Inferior parietal cortex (tissue), 1 donor: ENCODE measurements around the gene DYNC2H1.
"Not testable (repeated sequence)": the region's sequence is repeated elsewhere in the genome, so short reads cannot be mapped to it uniquely, and the experiment has no call there.

Source experiments
- DNase-seq: peaks from one replicate; pipeline ENCODE4 v3.0.0-alpha.2; 2016; ENCODE audit errors: extremely low spot score

DYNC2H1 gene

GRCh38 chr11:103370076-103370475, 260.9 kb downstream of the DYNC2H1 start:
- DNase-seq, result no peak

DNA sequence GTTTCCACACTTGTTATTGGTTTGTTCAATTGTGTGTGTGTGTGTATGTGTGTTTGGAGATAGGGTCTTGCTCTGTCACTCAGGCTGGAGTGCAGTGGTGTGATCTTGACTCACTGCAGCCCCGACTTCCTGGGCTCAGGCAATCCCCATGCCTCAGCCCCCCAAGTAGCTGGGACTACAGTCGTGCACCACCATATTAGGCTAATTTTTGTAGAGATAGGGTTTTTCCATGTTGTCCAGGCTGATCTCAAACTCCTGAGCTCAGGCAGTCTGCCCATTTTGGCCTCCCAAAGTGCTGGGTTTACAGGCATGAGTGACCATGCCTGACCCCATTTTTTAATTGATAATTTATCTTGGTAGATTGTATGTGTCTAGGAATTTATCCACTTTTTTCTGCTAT, 263.7 kb downstream of the DYNC2H1 start:
- DNase-seq, result no peak

DNA sequence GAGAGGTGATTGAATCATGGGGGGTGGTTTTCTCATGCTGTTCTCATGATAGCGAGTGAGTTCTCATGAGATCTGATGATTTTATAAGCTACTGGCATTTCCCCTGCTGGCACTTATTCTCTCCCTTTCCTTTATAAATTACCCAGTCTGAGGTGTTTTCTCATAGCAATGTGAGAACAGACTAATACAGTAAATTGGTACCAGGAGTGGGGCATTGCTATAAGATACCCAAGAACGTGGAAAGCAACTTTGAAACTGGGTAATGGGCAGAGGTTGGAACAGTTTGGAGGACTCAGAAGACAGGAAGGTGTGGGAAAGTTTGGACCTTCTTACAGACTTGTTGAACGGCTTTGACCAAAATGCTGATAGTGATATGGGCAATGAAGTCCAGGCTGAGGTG, 265.0 kb downstream of the DYNC2H1 start:
- not testable (repeated sequence) for DNase-seq

GRCh38 chr11:103378931-103379330, 269.7 kb downstream of the DYNC2H1 start:
- DNase-seq, result no peak

GRCh38 chr11:103380031-103380430, 270.8 kb downstream of the DYNC2H1 start:
- DNase-seq, result no peak

- DNase-seq, result no peak
Observed at GRCh38 chr11:103384652-103385051, 275.4 kb downstream of the DYNC2H1 start.

GRCh38 chr11:103395612-103396011, 286.4 kb downstream of the DYNC2H1 start:
- no peak for DNase-seq

DNA sequence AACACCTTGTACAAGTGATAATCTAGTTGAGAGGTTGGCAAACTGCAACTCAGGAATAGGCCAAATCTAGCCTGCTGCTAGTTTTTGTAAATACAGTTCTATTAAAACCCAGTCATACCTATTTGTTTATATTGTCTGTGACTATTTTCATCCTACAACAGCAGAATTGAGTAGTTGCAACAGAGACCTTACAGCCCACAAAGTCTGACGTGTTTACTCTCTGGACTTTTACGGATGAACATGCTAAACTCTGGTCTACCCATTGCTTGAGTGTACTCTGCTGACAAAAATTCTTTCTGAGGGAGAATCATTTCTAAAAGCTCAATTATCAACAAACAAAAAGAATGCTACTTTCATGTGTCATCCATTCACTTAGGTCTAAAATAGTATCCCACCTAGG, 287.0 kb downstream of the DYNC2H1 start:
- DNase-seq, result no peak

DNA sequence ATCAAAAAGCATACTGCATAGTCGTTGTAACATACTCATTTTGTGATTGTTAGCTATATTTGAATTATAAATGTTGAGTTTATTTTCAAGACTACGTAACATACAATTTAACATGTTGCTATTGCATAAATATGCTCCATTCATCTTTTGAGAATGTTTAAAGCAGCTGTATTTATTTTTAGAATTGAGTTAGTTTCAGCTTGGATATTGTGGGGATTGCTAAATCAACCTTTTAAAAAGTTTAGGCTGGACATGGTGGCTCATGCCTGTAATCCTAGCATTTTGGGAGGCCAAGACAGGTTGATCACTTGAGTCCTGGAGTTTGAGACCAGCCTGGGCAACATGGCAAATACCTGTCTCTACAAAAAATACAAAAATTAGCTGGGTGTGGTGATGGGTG, 288.1 kb downstream of the DYNC2H1 start:
- DNase-seq, result no peak

- no peak for DNase-seq
Observed at GRCh38 chr11:103398829-103399228, 289.6 kb downstream of the DYNC2H1 start.

- DNase-seq, result no peak
Observed at GRCh38 chr11:103406357-103406756, 297.1 kb downstream of the DYNC2H1 start.

DNA sequence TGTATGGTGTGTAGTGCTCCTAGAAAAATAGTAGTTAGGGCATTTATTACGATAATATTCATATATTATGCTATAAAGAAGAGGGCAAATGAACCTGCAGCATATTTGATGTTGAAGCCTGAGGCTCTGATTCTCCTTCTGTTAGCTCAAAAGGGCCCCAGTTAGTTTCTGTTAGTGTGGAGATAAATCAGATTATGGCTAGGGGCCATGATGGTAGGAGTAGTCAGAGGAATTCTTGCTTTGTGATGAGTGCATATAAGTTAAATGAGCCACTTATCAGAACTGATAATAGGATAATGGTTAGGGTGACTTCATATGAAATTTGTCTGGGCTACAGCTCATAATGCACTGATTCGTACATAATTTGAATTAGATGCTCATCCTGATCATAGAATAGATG, 298.4 kb downstream of the DYNC2H1 start:
- no peak for DNase-seq

DNA sequence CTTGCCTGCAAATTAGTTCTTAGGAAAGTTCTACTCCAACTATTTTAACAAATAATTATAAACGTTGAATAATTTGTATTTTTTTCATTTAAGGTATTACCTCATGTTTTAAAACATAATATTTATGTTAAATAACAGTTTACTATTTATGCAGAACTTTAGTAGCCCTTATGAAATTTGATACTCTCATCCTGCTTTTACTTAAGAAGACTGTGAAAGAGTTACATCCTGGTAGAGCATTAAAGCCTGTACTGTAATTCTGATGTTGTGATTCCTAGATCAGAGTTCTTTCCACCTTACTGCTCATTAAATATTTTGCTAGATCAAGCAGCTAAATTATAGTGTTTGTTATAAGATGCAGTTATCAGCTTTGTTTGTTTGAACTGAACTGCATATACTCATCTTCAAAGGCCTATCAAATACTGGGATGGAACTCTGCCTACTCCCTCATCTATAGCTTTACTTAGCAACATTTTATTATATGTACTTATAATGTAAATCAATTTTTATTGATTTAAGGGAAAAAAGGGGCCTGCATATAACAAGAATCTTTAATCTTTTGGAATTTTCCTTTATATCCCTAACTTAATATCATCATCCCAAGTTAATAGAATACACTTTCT, 304.2 kb downstream of the DYNC2H1 start:
- no peak for DNase-seq

GRCh38 chr11:103418014-103418413, 308.8 kb downstream of the DYNC2H1 start:
- no peak for DNase-seq

DNA sequence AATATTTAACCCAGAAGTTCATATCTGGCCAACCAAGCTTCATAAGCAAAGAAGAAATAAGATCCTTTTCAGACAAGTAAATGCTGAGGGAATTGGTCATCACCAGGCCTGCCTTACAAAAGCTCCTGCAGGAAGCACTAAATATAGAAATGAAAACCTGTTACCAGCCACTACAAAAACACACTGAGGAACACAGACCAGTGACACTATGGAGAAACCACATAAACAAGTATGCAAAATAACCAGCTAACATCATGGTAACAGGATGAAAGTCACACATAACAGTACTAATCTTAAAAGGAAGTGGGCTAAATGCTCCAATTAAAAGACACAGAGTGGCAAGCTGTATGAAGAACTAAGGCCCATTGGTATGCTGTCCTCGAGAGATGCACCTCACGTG, 311.4 kb downstream of the DYNC2H1 start:
- no peak for DNase-seq

DNA sequence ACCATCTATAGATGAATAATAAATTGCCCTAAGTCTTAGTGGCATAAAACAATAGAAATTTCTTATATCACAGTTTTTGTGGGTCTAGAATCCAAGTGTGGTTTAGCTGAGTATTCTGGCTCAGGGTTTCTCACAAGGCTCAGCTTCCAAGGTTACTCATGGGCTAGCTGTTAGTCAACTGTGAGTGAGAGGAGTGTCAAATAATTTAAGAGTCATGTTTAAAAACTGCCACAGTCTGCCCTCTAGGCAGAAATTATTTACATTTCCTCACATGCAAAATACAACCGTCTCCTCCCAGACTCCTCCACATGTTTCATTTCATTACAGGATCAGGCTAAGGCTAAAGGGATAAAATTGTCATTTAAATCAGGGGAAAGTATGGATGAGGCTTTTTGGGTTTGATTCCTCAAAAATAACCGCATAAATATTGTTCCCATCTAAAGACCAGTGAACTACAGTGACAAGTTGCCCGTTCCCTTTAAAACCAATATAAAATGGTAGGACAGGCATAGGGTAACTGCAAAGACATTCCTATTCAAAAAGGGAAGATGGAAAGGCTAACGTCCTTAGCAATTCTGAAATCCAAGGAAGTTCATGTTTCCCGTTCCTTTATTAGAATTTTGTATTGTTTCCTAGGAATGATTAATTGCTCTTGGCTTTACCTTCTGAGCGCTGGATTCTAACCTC, 324.3 kb downstream of the DYNC2H1 start:
- no peak for DNase-seq

- no peak for DNase-seq
Observed at GRCh38 chr11:103434073-103434411, 324.8 kb downstream of the DYNC2H1 start.

DNA sequence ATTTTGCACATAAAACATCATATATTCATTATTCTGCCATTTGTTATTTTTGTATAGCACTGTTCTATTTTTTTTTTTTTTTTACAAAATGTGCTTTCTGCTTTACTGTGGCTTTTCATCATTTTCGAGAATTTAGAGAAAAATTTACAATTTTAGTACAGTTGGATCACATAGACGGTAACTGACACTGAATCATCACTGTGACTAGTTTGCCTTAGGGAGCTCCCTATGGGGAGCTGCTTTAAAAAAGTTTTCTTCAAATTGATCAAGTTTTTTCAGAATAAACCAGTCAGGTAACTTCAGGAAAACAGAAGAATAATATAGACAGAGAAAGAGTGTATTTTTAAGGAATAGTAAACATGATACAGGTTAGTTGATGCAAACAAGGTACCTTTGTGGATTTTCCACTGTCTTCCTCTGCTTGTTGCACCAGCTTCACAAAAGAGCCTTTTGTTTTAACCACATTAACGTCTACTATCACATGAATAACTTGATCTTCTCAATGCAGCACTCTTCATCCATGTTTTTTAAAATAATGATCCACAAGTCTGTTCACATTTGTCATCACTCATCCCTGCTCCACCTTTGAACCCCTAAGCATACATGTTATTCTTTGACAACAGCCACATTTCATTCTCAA, 327.0 kb downstream of the DYNC2H1 start:
- no peak for DNase-seq

DNA sequence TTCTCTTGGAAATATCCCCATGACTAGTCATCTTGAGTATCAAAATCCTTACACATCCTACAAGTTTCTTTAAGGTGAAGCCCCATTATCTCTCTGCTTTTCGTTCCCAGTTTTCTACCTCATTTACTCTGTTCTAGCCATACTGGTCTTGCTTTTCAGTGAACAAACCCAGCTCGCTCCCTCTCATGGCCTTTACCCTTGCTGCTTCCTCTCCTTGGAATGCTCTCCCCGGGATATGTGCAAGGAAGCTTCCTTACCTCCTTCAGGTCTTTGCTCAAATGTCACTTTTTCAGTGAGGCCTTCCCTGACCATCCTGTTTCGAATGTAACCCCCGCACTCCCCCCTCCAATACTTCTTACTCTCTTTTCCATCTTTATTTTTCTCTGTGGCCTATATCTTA, 331.8 kb downstream of the DYNC2H1 start:
- DNase-seq, result no peak

- DNase-seq, result no peak
Observed at GRCh38 chr11:103448966-103449365, 339.7 kb downstream of the DYNC2H1 start.

- DNase-seq, result no peak
Observed at GRCh38 chr11:103450241-103450640, 341.0 kb downstream of the DYNC2H1 start.

DNA sequence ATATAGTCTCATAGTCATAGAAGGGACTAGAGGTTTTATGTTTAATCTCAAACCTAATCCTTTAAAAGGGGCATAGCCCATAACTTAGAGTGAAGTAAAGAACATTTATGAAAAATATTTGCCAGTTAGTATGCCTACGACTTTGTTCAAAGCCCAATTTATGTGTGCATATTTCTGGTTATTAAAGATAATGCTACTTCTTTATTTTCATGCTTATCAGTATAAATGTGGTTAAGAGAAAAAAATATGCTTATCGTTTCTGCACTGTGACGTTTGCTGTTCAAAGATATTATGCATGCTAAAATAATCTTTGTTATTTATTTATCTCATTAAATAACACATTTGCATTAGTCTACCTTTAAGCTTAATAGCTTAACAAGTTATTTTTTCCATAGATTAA, 343.9 kb downstream of the DYNC2H1 start:
- DNase-seq, result no peak

- no peak for DNase-seq
Observed at GRCh38 chr11:103453915-103454709, 344.9 kb downstream of the DYNC2H1 start.
